C4-2B (cell line): ENCODE measurements around the gene SPATA16.

Source experiments
- ZFX ChIP-seq: fragments of 450-650 bp; IDR thresholded peaks from 2 replicates; pipeline ENCODE4 v1.6.1; 2017
- TF ChIP-seq, protein P1 (sequence below): fragments of 450-650 bp; conservative IDR thresholded peaks from 2 replicates; pipeline ENCODE4 v1.5.1; 2017; ENCODE audit warnings: mild to moderate bottlenecking

DNA sequence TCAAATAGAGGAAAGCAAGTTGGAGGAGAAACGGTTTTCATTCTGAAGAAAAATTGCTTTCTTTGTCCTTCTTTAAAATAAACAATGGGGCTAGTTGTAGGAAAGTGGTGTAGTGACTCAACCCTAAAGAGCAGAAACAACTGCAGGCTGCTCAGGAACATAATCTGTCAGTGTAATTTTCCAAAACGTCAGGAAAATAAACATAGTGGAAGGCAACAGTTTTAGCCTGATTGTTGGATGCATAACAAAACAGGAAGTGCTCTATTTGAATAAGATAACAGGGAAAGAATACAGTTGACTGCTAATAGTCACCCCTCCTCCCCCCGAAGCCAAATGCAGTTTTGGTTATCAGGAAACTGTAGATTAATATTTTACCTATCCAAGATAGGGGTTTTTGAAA lies 222.9 kb downstream of the SPATA16 start:
- TF ChIP-seq, protein P1, sequence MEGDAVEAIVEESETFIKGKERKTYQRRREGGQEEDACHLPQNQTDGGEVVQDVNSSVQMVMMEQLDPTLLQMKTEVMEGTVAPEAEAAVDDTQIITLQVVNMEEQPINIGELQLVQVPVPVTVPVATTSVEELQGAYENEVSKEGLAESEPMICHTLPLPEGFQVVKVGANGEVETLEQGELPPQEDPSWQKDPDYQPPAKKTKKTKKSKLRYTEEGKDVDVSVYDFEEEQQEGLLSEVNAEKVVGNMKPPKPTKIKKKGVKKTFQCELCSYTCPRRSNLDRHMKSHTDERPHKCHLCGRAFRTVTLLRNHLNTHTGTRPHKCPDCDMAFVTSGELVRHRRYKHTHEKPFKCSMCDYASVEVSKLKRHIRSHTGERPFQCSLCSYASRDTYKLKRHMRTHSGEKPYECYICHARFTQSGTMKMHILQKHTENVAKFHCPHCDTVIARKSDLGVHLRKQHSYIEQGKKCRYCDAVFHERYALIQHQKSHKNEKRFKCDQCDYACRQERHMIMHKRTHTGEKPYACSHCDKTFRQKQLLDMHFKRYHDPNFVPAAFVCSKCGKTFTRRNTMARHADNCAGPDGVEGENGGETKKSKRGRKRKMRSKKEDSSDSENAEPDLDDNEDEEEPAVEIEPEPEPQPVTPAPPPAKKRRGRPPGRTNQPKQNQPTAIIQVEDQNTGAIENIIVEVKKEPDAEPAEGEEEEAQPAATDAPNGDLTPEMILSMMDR = no peak
- TF ChIP-seq ZFX = no peak
